NCI-H146 (cell line): ENCODE results near the gene MTOR.
A peak's percentile ranks its signal among the peaks of the same experiment; 100 is the strongest.
"Not testable (repeated sequence)": the region's sequence is repeated elsewhere in the genome, so short reads cannot be mapped to it uniquely, and the experiment has no call there.

Experiments used
- DNase-seq: peaks from one replicate; lab custom pipeline; 2025; lab: John Stamatoyannopoulos, UW

The MTOR gene

GRCh38 chr1:11262171-11263049 lies at the start of gene MTOR:
Gene MTOR (minus strand): TSS chr1:11262551. CDS start chr1:11259409, 3,142 bp downstream.
- peak; percentile 99 for DNase-seq

GRCh38 chr1:11309385-11309784 lies 47.0 kb upstream of the MTOR start:
- no peak for DNase-seq

- peak; percentile 54 for DNase-seq
Observed at GRCh38 chr1:11308699-11309224, 46.4 kb upstream of the MTOR start.

GRCh38 chr1:11307852-11308251 lies 45.5 kb upstream of the MTOR start:
- DNase-seq: no peak

- not testable (repeated sequence) for DNase-seq
Observed at GRCh38 chr1:11305516-11305915, 43.2 kb upstream of the MTOR start.

- DNase-seq: no peak
Observed at GRCh38 chr1:11302366-11302765, 40.0 kb upstream of the MTOR start.

GRCh38 chr1:11301601-11302000 lies 39.2 kb upstream of the MTOR start:
- no peak for DNase-seq

GRCh38 chr1:11299225-11299574 lies 36.8 kb upstream of the MTOR start:
- DNase-seq: no peak

- no peak for DNase-seq
Observed at GRCh38 chr1:11298390-11299224, 36.3 kb upstream of the MTOR start.

GRCh38 chr1:11297774-11298173 lies 35.4 kb upstream of the MTOR start:
- not testable (repeated sequence) for DNase-seq

GRCh38 chr1:11295905-11296304 lies 33.6 kb upstream of the MTOR start:
- DNase-seq: no peak

- no peak for DNase-seq
Observed at GRCh38 chr1:11294951-11295350, 32.6 kb upstream of the MTOR start.

- no peak for DNase-seq
Observed at GRCh38 chr1:11293856-11294255, 31.5 kb upstream of the MTOR start.

GRCh38 chr1:11291049-11291448 lies 28.7 kb upstream of the MTOR start:
- DNase-seq: no peak

GRCh38 chr1:11289064-11289463 lies 26.7 kb upstream of the MTOR start:
- DNase-seq: peak; percentile 43

- no peak for DNase-seq
Observed at GRCh38 chr1:11286735-11287410, 24.5 kb upstream of the MTOR start.

- peak; percentile 6 for DNase-seq
Observed at GRCh38 chr1:11285883-11286734, 23.8 kb upstream of the MTOR start.

GRCh38 chr1:11284784-11285183 lies 22.4 kb upstream of the MTOR start:
- DNase-seq: no peak

- no peak for DNase-seq
Observed at GRCh38 chr1:11283151-11283550, 20.8 kb upstream of the MTOR start.

GRCh38 chr1:11281518-11282331 lies 19.4 kb upstream of the MTOR start:
- DNase-seq: no peak
